Kidney epithelial cell (primary cell): ENCODE data around the gene GNAI2. TPM values are rescaled to one million over a fixed set of nuclear protein-coding genes. Genes with fewer than 3 reads are reported as not detected.

Experiments
- DNase-seq: peaks from one replicate; pipeline ENCODE4 v3.0.0-alpha.2; 2010; ENCODE audit warnings: low read depth
- H3K27me3 ChIP-seq: 2 replicates; pipeline ENCODE4 v1.6.0; 2011; ENCODE audit warnings: low read length; ENCODE audit not compliant: control insufficient read depth, insufficient read depth
- H3K36me3 ChIP-seq: 2 replicates; pipeline ENCODE4 v1.5.1; 2011; ENCODE audit warnings: low read length; ENCODE audit not compliant: control insufficient read depth, insufficient read depth
- H3K4me3 ChIP-seq: 2 replicates; pipeline ENCODE4 v1.5.1; 2011; ENCODE audit warnings: low read depth, mild to moderate bottlenecking, control low read depth, low read length
- total RNA-seq: library from RNA; depleted of rRNA; stranded (reverse); fragments of >200 nt; gene quantifications from 2 replicates; pipeline ENCODE4 v1.2.3, GENCODE V29; 2015
- TF ChIP-seq, protein P1 (sequence below): IDR thresholded peaks from 2 replicates; pipeline ENCODE4 v1.5.1; 2011; ENCODE audit warnings: mild to moderate bottlenecking, moderate library complexity, low read length, control low read depth, inconsistent platforms; ENCODE audit not compliant: insufficient read depth, poor library complexity, severe bottlenecking

GNAI2 gene
- total RNA-seq, 1 donor from 2014 or later = 208 TPM

DNA sequence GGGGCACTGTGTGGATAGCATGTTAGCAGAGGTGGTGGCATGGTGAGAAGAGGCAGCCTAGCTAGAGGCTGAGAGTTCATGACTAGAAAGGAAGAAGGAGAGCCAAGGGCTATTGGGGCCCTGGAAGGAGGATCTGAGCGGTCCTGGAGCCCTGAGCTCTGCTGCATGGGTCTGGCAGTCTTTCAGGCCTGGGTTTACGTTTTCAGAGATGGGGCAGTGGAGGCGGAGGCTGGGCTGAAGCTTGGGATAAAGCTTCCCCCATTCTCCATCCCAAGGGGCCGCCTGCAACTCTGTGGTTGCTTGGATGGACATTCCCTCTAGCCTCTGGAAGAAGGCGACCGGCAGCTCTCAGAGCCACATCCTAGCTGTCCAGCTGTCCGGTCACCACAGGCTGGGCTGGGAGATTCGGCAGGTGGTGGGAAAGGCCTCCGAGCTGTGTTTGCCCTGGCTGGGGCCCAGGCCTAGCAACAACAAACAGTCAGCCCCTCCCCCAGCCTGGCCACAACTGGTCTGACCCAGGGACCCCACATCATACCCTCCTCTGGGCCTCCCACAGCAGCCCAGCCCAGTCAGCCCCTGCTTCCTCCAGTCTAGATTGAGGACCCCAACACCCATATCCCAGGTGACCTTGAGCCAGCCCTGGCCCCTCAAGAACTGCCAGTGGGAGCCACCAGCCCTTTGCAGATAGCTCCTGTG, 32.7 kb upstream of the GNAI2 start:
- Histone ChIP-seq H3K36me3 (no peaks in the 10 kb centered on the region), H3K4me3 (no peak overlapping the region), H3K27me3 (peaks cover 54% of the 10 kb centered on the region)
- no peak for DNase-seq
- TF ChIP-seq, protein P1, sequence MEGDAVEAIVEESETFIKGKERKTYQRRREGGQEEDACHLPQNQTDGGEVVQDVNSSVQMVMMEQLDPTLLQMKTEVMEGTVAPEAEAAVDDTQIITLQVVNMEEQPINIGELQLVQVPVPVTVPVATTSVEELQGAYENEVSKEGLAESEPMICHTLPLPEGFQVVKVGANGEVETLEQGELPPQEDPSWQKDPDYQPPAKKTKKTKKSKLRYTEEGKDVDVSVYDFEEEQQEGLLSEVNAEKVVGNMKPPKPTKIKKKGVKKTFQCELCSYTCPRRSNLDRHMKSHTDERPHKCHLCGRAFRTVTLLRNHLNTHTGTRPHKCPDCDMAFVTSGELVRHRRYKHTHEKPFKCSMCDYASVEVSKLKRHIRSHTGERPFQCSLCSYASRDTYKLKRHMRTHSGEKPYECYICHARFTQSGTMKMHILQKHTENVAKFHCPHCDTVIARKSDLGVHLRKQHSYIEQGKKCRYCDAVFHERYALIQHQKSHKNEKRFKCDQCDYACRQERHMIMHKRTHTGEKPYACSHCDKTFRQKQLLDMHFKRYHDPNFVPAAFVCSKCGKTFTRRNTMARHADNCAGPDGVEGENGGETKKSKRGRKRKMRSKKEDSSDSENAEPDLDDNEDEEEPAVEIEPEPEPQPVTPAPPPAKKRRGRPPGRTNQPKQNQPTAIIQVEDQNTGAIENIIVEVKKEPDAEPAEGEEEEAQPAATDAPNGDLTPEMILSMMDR = no peak

- Histone ChIP-seq H3K27me3 (peaks cover 56% of the 10 kb centered on the region), H3K4me3 (no peak overlapping the region), H3K36me3 (no peaks in the 10 kb centered on the region)
- no peak for DNase-seq
- TF ChIP-seq, protein P1 = no peak
Observed at GRCh38 chr3:50203809-50204803, 31.9 kb upstream of the GNAI2 start.

DNA sequence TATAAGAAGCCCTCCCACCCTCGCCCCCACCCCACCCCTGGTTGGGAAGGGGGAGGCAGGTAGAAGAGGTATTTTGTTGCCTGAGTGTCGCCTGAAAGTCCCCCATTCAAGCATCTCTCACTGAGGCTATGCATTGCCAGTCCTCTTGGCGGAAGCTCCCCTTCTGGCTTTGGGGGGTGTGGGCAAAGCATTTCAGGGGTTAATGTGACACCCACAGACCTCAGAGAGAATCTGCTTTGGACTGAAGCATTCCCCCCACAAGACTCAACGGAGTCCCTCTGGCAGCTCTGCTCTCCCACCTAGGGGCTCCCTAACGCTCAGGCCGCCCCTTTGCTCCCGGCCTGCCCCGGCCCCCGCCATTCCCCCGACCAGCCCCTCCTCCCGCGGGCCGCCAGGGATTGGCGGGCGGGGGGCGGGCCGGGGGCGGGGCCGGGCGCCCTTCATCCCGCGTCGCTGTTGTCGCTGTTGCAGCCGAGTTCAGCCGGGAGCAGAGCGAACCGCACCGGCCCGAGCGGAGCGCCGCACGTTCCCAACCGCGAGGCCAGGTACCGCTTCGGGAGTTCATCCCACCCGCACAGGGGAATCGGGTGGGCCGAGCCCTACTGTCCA, 31.1 kb upstream of the GNAI2 start, which contains the start of gene SLC38A3:
SLC38A3 (plus strand) TSS at position 468 of the 609 bp plus-strand sequence. CDS start 8,929 bp downstream, outside the sequence.
- Histone ChIP-seq H3K27me3 (peaks cover 56% of the 10 kb centered on the region), H3K4me3 (peak within 1 kb of the TSS; percentile 19), H3K36me3 (no peaks in the 10 kb centered on the region)
- TF ChIP-seq, protein P1 = no peak
- no peak for DNase-seq

- peaks cover 56% of the 10 kb centered on the region for H3K27me3 ChIP-seq
- TF ChIP-seq, protein P1 = no peak
- H3K36me3 ChIP-seq = no peaks in the 10 kb centered on the region
- H3K4me3 ChIP-seq = peak overlapping the region; percentile 19
- no peak for DNase-seq
Observed at GRCh38 chr3:50205413-50206276, 30.4 kb upstream of the GNAI2 start.

- H3K27me3 ChIP-seq = peaks cover 44% of the 10 kb centered on the region
- TF ChIP-seq, protein P1 = no peak
- no peaks in the 10 kb centered on the region for H3K36me3 ChIP-seq
- DNase-seq = no peak
- no peak overlapping the region for H3K4me3 ChIP-seq
Observed at GRCh38 chr3:50207359-50208042, 28.5 kb upstream of the GNAI2 start.
